Measurements from ENCODE around the gene CDK14.

GRCh38 chr7:91235211-91235832 lies 639.2 kb downstream of the CDK14 start:
- TF ChIP-seq CTCF (IDR thresholded peaks at IDR 0.05; ENCODE audit: low read length) (no peak), EZH2 (IDR thresholded peaks at IDR 0.05; ENCODE audit: borderline replicate concordance, low read length) (no peak)
